SKM-1 treated with dmso at 0.1 percent for 144 hours (cell line): Measurements from ENCODE around the gene NIPBL.
A peak's percentile ranks its signal among the peaks of the same experiment; 100 is the strongest.
"Not testable (repeated sequence)": the region's sequence is repeated elsewhere in the genome, so short reads cannot be mapped to it uniquely, and the experiment has no call there.

Experiments
- DNase-seq: peaks from one replicate; lab custom pipeline; 2025; ENCODE audit not compliant: unreplicated experiment; lab: John Stamatoyannopoulos, UW

NIPBL gene

DNA sequence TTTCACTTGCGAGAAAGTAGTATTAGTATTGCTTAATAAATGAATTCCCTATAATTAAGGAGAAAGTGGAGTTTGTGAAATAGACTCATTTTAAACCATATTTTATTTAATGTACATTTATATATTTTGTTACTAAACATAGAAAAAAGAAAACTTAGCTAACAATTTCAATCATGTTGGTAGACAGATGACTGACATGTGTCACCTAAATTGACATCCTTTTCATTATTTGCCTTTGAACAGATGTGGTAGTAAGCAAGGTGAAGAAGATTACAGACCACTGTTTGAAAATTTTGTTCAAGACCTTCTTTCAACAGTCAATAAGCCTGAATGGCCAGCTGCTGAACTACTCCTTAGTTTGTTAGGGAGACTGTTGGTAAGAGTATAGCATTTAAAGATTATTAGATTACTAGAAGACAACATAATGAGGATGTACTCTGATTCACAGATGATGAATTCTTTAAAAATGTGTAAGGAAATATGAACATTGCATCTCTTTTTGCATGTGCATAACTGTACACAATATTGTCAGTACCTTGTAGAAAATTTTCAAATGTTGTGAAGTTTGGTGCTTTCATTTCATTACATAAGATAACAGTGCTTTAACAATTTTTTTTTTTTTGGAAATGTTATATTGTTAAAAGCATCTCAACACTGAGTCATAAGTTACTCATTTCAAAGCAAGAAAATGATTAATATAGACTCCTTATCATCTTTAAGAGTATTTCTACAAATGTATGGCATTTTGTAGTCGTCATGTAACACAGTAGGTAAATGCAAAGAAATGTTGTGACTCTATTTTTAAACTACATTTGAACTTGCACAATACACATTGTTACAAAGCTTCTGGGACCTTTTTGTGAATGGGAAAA lies 139.5 kb downstream of the NIPBL start:
- DNase-seq: no peak

DNA sequence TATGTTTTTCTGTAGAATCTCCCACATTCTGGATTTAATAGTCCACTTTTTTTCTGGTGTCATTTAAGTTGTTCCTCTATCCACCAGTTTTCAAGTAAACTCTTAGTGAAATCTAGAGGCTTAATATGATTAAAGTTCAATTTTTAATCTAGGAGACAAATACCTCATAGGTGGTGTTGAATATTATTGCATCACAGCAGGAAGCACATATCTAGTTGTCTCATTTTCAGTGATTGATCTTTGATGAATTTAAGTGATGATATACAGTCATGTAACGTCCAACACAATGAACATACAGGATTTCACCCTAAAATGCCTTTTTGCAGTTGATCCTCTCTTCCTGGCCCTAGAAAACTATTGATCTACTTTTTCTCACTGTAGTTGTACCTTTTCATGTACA lies 152.3 kb downstream of the NIPBL start:
- no peak for DNase-seq

DNA sequence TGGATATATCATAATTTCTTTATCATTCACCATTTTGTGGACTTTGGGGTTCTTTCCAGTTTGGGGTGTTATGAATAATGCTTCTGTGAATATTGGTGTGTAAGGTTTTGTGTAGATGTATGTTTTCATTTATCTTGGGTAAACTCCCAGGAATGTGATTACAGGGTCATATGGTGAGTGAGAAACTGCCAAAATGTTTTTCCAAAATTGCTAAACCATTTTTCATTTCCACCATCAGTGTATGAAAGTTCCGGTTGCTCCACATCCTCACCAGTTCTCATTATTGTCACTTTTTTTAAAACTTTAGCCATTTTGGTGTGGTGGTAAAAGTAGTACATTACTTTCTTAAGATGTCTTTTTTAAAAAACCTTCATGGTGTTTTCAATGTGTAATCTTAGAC lies 152.9 kb downstream of the NIPBL start:
- DNase-seq: no peak

DNA sequence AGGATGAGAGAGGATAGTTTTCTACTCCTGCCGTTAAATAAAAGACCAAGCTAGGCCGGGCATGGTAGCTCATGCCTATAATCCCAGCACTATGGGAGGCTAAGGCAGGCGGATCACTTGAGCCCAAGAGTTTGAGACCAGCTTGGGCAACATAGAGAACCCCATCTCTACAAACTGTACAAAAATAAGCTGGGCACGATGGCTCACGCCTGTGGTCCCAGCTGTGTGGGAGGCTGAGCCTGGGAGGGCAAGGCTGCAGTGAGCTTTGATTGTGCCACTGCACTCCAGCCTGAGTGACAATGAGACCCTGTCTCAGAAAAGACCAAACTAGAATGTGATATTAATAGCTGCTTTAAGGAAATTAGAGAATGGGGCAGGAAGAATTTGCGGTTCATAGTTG lies 158.4 kb downstream of the NIPBL start:
- no peak for DNase-seq

- DNase-seq: peak; percentile 10
Measured at GRCh38 chr5:37037840-37038239, 161.3 kb downstream of the NIPBL start.

DNA sequence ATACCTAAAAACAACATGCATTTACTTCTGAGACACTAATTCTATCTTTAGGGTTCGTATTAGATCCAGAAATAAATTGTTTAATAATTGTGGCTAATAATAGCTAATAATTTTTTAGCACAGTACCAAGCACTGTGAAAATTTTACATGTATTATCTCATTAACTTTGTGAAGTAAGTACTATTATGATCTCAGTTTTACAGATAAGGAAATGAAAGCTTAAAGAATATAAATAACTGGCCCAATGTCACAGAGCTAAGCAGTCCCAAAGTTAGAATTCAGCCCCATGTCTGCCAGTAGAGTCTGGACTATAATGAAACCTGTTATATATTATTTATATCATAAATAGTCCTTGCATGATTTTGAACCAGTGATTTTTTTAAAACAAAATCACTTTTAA lies 163.3 kb downstream of the NIPBL start:
- no peak for DNase-seq

GRCh38 chr5:37043693-37044092 lies 167.1 kb downstream of the NIPBL start:
- DNase-seq: no peak

DNA sequence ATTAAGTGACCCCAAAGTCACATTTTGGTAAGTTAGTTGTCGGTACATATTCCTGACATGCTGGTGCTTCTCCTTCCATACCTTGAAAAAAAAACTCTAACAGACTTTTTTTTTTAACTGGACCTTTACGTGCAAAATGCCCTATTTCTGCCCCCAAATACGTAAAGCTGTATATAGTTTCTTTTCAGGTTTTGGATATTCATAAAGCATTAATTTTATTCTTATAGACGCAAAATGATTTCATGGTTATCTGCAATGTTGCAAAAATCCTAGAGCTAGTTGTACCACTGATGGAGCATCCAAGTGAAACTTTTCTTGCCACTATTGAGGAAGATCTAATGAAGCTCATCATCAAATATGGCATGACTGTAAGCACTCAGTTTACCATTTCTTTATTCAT lies 167.6 kb downstream of the NIPBL start:
- no peak for DNase-seq

DNA sequence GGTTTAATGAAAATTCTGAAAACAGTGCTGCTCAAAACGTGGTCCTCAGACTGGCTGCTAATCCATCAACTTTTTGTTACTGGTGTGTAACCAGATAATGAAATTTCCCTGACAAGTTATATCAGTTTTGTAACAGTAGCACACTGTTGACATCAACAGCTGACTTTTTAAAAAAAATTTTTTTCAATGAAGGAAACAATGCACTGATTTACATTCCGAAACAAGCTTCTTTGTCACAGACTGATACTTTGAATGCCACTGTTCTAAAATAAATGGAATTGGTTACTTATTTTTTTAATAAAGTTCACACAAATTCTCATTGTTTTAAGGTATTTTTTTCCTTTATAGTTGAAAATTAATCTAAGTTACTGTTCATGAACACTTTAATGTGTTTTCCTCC lies 169.1 kb downstream of the NIPBL start:
- DNase-seq: no peak

GRCh38 chr5:37047947-37048346 lies 171.4 kb downstream of the NIPBL start:
- DNase-seq: no peak

GRCh38 chr5:37054391-37054790 lies 177.8 kb downstream of the NIPBL start:
- DNase-seq: no peak

DNA sequence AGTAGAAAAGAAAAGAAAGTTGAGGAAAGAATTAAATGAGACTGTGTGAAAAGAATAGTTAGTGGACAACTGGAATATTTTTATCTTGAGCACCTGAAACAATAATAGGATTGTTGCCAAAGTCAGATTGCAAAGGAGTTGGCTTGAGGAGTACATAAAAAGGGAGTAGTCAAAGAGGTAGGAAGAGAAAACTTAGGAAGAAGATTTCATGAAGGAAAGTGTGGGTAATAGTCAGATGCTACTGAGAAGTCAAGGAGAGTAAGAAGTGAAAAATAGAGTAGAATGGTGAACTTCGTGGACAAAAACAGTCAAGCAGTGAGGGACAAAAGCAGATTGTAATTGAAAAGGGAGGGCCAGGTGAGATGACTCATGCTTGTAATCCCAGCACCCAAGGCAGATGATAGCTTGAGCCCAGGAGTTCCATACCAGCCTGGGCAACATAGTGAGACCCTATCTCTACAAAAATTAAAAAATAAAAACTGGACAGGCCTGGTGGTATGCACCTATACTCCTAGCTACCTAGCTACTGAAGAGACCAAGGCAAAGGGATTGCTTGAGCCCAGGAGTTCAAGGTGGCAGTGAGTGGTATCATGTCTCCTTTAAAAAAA lies 178.9 kb downstream of the NIPBL start:
- no peak for DNase-seq

- DNase-seq: no peak
Measured at GRCh38 chr5:37056762-37057161, 180.2 kb downstream of the NIPBL start.

DNA sequence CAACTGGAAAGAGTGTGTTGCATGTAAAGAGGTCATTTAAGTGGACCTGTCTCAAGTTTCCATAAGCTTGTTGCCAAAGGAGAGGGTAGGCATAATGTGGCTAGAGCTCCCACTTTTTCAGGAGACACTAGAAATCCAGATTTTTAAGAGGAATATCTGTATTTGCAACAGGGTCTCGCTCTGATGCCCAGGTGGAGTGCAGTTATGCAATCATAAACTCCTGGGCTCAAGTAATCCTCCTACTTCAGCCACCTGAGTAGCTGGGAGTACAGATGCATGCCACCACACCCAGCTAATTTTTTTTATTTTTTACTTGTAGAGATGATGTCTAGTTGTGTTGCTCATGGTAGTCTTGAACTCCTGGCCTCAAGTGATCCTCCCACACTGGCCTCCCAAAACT lies 183.5 kb downstream of the NIPBL start:
- no peak for DNase-seq

GRCh38 chr5:37063739-37064138 lies 187.2 kb downstream of the NIPBL start:
- no peak for DNase-seq

- DNase-seq: no peak
Measured at GRCh38 chr5:37064442-37064841, 187.9 kb downstream of the NIPBL start.

DNA sequence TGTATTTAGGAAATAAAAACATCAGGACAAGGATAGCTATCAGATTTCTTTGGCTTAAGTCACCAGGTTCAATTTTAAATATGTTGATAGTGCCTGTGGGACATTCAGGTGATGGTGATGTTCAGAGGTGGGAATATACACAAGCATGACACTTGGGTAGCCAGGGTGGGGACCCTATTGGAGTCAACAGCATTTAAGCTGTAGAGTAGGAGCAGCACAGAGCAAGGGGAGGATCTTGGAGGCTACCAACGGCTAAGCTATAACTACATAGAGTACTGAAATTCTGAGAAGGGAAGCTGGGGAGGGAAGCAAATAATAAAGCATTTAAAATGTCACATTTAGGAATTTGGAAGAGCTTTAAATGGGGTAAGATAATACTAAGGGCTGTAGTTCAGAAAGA lies 194.9 kb downstream of the NIPBL start:
- DNase-seq: peak; percentile 33

DNA sequence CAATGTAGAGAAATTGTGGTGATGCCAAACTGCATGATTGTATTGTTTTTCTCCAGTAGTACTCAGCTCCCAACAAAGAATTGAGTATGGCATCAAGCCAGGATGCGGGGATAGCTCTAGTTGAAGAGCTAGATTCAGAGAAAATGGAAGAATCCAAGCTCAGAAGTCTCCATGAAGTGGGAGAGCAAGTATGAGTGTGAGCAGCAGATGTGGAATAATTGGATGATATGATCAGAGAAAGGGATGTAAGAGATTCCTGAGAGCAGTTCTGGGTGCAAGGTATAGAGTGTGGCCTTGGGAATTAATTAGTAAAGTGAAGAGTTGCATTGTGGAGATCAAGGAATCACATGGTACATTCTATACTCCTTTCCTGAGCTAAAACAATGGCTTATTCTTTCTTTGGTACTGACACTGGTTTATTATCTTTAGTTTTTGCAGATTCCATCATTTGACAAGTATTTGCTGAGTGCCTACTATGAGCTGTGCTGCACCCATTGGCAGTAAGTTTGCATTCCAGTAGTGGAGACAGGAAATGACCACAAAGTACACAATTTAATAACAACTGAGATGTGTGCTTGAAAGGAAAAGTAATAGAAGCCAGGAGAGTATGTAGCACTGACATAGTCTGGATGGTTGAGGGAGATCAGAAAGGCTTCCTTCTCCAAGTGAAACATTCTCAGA lies 195.5 kb downstream of the NIPBL start:
- DNase-seq: no peak

DNA sequence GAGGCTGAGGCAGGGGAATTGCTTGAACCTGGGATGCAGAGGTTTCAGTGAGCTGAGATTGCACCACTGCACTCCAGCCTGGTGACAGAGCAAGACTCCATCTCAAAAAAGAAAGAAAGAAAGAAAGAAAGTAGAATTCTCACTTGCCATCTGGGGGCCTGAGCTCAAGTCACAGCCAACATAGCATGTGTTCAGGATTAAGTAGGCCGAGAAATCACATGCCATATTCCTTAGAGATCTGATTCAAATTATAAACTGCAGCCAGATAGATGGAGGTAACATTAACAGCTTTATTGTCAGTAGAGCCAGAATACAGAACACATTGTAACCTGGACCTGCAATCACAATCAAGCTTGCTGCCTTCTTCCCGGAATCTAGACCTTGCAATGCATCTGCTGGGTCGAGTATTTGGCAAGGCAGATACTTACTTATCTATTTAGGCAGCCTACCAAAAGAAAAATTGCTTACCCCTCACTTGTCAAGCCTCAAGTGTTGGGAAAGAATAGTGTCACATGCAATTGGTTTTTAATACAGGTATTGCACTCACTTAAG lies 198.9 kb downstream of the NIPBL start:
- no peak for DNase-seq

DNA sequence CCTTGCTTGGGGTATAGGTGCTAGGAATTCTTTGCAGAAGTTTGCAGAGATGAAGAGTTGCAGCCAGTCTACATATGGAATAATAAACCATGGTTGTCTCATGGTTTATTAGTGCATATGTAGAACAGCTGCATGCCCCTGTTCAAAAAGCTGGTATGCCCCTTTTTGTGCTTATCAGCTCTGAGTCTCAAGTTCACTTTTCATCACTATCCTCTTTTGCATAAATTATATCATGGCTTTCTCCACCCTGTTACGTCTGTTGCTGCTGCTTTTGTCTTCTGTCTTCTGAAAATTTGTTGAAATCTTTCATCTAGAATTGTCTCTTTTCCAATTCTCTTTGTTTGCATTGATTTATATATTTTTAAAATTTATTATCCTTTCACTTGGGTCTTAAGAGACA lies 200.6 kb downstream of the NIPBL start:
- no peak for DNase-seq

DNA sequence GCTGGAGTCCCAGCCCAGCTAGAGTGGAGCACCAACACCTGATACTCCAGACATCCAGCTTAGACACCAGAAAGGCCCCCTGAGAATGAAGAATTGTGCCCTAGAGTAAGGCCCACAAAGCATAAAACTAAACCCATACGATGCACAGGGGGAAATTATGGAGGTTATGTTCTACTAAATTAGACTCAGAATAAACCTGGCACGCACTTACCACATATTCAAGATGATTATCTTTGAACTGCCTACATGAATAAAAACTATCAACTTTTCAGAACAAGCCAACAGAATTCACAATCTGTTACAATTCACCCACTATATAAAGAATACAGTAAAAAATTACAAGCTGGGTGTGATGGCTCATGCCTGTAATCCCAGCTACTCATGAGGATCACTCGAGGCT lies 204.1 kb downstream of the NIPBL start:
- no peak for DNase-seq

GRCh38 chr5:37082977-37083376 lies 206.4 kb downstream of the NIPBL start:
- DNase-seq: not testable (repeated sequence)
